ENCODE measurements around the gene DOCK11. TPM values are rescaled to one million over a fixed set of nuclear protein-coding genes. Genes with fewer than 3 reads are reported as not detected.
A peak's percentile ranks its signal among the peaks of the same experiment; 100 is the strongest.

Gene DOCK11
- total and polyA plus RNA-seq, 2 experiments from 2014 or later = 11.7 to 21.9 TPM

GRCh38 chrX:118540342-118540741, 44.7 kb downstream of the DOCK11 start:
- in situ Hi-C loops (cut with MboI) = no loop called here
- Histone ChIP-seq H3K9me3 (ENCODE audit: low read depth) (no peaks in the 10 kb centered on the region), H3K4me2 (ENCODE audit: unreplicated experiment) (no peak overlapping the region), H3K27me3 (replicated peaks; ENCODE audit: insufficient read depth) (no peaks in the 10 kb centered on the region), H4K20me1 (ENCODE audit: insufficient read depth) (no peaks in the 10 kb centered on the region), H3K36me3 (ENCODE audit: low read depth) (no peaks in the 10 kb centered on the region), H3K27ac (no peak overlapping the region), H3K4me3 (no peak overlapping the region), H3K9ac (no peak overlapping the region), H2AFZ (no peak overlapping the region), H3K9me2 (ENCODE audit: insufficient read depth) (no peaks in the 10 kb centered on the region), H3F3A (ENCODE audit: insufficient read depth) (0 out of 2 replicates have a peak, but pooled peaks cover 8% of the 10 kb centered on the region), H3K79me2 (ENCODE audit: insufficient read depth) (peaks cover 10% of the 10 kb centered on the region; the same call in 1 of the 2 replicates), H3K4me1 (ENCODE audit: insufficient read depth) (peaks cover 15% of the 10 kb centered on the region)
- no peak for TF ChIP-seq EZH2 (IDR thresholded peaks at IDR 0.05; ENCODE audit: insufficient read depth, poor library complexity, severe bottlenecking)
- no peak for TF ChIP-seq EZH2phosphoT487 (IDR thresholded peaks at IDR 0.05; ENCODE audit: insufficient read depth, low read depth)
- 78 to 92% methylated on average over 4 of the region's 4 CpGs for WGBS, 2 experiments (ENCODE audit: low coverage in 1 of 2, low lambda C conversion rate in 2 of 2, missing lambda C conversion rate in 2 of 2)
- no peak for DNase-seq

GRCh38 chrX:118541482-118541881, 45.9 kb downstream of the DOCK11 start:
- H3K4me3 ChIP-seq = no peak overlapping the region
- no peak overlapping the region for H2AFZ ChIP-seq
- TF ChIP-seq EZH2phosphoT487 (IDR thresholded peaks at IDR 0.05; ENCODE audit: insufficient read depth, low read depth) = no peak
- TF ChIP-seq EZH2 (IDR thresholded peaks at IDR 0.05; ENCODE audit: insufficient read depth, poor library complexity, severe bottlenecking) = no peak
- H3K4me2 ChIP-seq (ENCODE audit: unreplicated experiment) = no peak overlapping the region
- DNase-seq = no peak
- H3K4me1 ChIP-seq (ENCODE audit: insufficient read depth) = peaks cover 25% of the 10 kb centered on the region
- no peaks in the 10 kb centered on the region for H4K20me1 ChIP-seq (ENCODE audit: insufficient read depth)
- WGBS, 2 experiments (ENCODE audit: low coverage in 1 of 2, low lambda C conversion rate in 2 of 2, missing lambda C conversion rate in 2 of 2) = 93 to 95% methylated on average over 3 of the region's 3 CpGs
- in situ Hi-C loops (cut with MboI) = no loop called here
- H3K27me3 ChIP-seq (replicated peaks; ENCODE audit: insufficient read depth) = no peaks in the 10 kb centered on the region
- H3K9me2 ChIP-seq (ENCODE audit: insufficient read depth) = no peaks in the 10 kb centered on the region
- no peaks in the 10 kb centered on the region for H3K36me3 ChIP-seq (ENCODE audit: low read depth)
- H3K9me3 ChIP-seq (ENCODE audit: low read depth) = no peaks in the 10 kb centered on the region
- H3K9ac ChIP-seq = no peak overlapping the region
- no peak overlapping the region for H3K27ac ChIP-seq
- peaks cover 11% of the 10 kb centered on the region; the same call in 1 of the 2 replicates for H3F3A ChIP-seq (ENCODE audit: insufficient read depth)
- H3K79me2 ChIP-seq (ENCODE audit: insufficient read depth) = peaks cover 10% of the 10 kb centered on the region; the same call in 1 of the 2 replicates

GRCh38 chrX:118545510-118545909, 49.9 kb downstream of the DOCK11 start:
- Histone ChIP-seq H3K27me3 (replicated peaks; ENCODE audit: insufficient read depth) (no peaks in the 10 kb centered on the region), H3K9me2 (ENCODE audit: insufficient read depth) (no peaks in the 10 kb centered on the region), H3K79me2 (ENCODE audit: insufficient read depth) (peaks cover 7% of the 10 kb centered on the region; the same call in 1 of the 2 replicates), H4K20me1 (ENCODE audit: insufficient read depth) (no peaks in the 10 kb centered on the region), H3K9ac (no peak overlapping the region), H3K36me3 (ENCODE audit: low read depth) (no peaks in the 10 kb centered on the region), H3K27ac (peak overlapping the region; percentile 24; the same call in 1 of the 2 replicates), H3K4me1 (ENCODE audit: insufficient read depth) (peaks cover 20% of the 10 kb centered on the region), H3F3A (ENCODE audit: insufficient read depth) (peaks cover 4% of the 10 kb centered on the region; the same call in 1 of the 2 replicates), H2AFZ (no peak overlapping the region), H3K4me3 (no peak overlapping the region), H3K9me3 (ENCODE audit: low read depth) (no peaks in the 10 kb centered on the region), H3K4me2 (ENCODE audit: unreplicated experiment) (no peak overlapping the region)
- no peak for TF ChIP-seq EZH2phosphoT487 (IDR thresholded peaks at IDR 0.05; ENCODE audit: insufficient read depth, low read depth)
- no peak for TF ChIP-seq EZH2 (IDR thresholded peaks at IDR 0.05; ENCODE audit: insufficient read depth, poor library complexity, severe bottlenecking)
- in situ Hi-C loops (cut with MboI) = no loop called here
- 51 to 68% methylated on average over 5 of the region's 5 CpGs for WGBS, 2 experiments (ENCODE audit: low coverage in 1 of 2, low lambda C conversion rate in 2 of 2, missing lambda C conversion rate in 2 of 2)
- DNase-seq = peak; percentile 31

GRCh38 chrX:118548841-118549240, 53.2 kb downstream of the DOCK11 start:
- in situ Hi-C loops (cut with MboI) = no loop called here
- TF ChIP-seq EZH2 (IDR thresholded peaks at IDR 0.05; ENCODE audit: insufficient read depth, poor library complexity, severe bottlenecking) (no peak), EZH2phosphoT487 (IDR thresholded peaks at IDR 0.05; ENCODE audit: insufficient read depth, low read depth) (no peak)
- H3K27me3 ChIP-seq (replicated peaks; ENCODE audit: insufficient read depth) = no peaks in the 10 kb centered on the region
- no peak overlapping the region for H3K4me3 ChIP-seq
- no peak overlapping the region for H3K27ac ChIP-seq
- WGBS, 2 experiments (ENCODE audit: low coverage in 1 of 2, low lambda C conversion rate in 2 of 2, missing lambda C conversion rate in 2 of 2) = 50 to 72% methylated on average over 2 to 3 of the region's 3 CpGs
- H3K9me3 ChIP-seq (ENCODE audit: low read depth) = no peaks in the 10 kb centered on the region
- H3K79me2 ChIP-seq (ENCODE audit: insufficient read depth) = no peaks in the 10 kb centered on the region
- no peaks in the 10 kb centered on the region for H3K36me3 ChIP-seq (ENCODE audit: low read depth)
- H2AFZ ChIP-seq = no peak overlapping the region
- no peak for DNase-seq
- H4K20me1 ChIP-seq (ENCODE audit: insufficient read depth) = no peaks in the 10 kb centered on the region
- H3K9ac ChIP-seq = no peak overlapping the region
- no peaks in the 10 kb centered on the region for H3K9me2 ChIP-seq (ENCODE audit: insufficient read depth)
- H3K4me1 ChIP-seq (ENCODE audit: insufficient read depth) = peaks cover 36% of the 10 kb centered on the region
- H3F3A ChIP-seq (ENCODE audit: insufficient read depth) = peaks cover 28% of the 10 kb centered on the region; the same call in 1 of the 2 replicates
- H3K4me2 ChIP-seq (ENCODE audit: unreplicated experiment) = no peak overlapping the region
